ENCODE results near the gene SERPINA3.

The SERPINA3 gene

GRCh38 chr14:94659901-94660300 is 47.7 kb downstream of the SERPINA3 start:
- DNase-seq, result no peak

GRCh38 chr14:94660306-94660946 is 48.2 kb downstream of the SERPINA3 start:
- DNase-seq, result no peak

- no peak for DNase-seq
Observed at GRCh38 chr14:94663538-94663937, 51.3 kb downstream of the SERPINA3 start.

GRCh38 chr14:94663965-94664704 is 51.9 kb downstream of the SERPINA3 start:
- DNase-seq, result no peak

- no peak for DNase-seq
Observed at GRCh38 chr14:94665121-94665520, 52.9 kb downstream of the SERPINA3 start.

GRCh38 chr14:94665544-94665943 is 53.4 kb downstream of the SERPINA3 start:
- no peak for DNase-seq

- no peak for DNase-seq
Observed at GRCh38 chr14:94670692-94671285, 58.6 kb downstream of the SERPINA3 start.

GRCh38 chr14:94671870-94672444 is 59.8 kb downstream of the SERPINA3 start:
- no peak for DNase-seq

- no peak for DNase-seq
Observed at GRCh38 chr14:94673071-94673470, 60.9 kb downstream of the SERPINA3 start.

Measured in T1000 (cell line).